SK-N-MC (cell line): ENCODE measurements around the gene NHSL2.

Experiments
- DNase-seq: peaks from one replicate; pipeline ENCODE4 v3.0.0-alpha.2; 2011; ENCODE audit warnings: low read depth, low spot score
- H3K27ac ChIP-seq: fragments of 200-600 bp; sonication (generic); 2 replicates; pipeline ENCODE4 v1.5.1; 2016; ENCODE audit warnings: mixed run types
- H3K36me3 ChIP-seq: fragments of 200-600 bp; sonication (generic); 2 replicates; pipeline ENCODE4 v1.6.1; 2017; ENCODE audit warnings: antibody characterized with exemption, low read length, mixed read lengths; ENCODE audit not compliant: insufficient read depth
- H3K4me3 ChIP-seq: fragments of 200-600 bp; sonication (generic); 2 replicates; pipeline ENCODE4 v1.5.1; 2016
- H3K9ac ChIP-seq: fragments of 200-600 bp; sonication (generic); 2 replicates; pipeline ENCODE4 v1.8.0; 2017; ENCODE audit warnings: mixed run types, mixed read lengths; ENCODE audit not compliant: insufficient read length
- H3K9me3 ChIP-seq: fragments of 200-600 bp; sonication (generic); 2 replicates; pipeline ENCODE4 v1.6.1; 2017; ENCODE audit warnings: low read depth, mild to moderate bottlenecking, antibody characterized with exemption, low read length, moderate library complexity, mixed read lengths
- EZH2 ChIP-seq: fragments of 200-600 bp; sonication (generic); IDR thresholded peaks from one replicate; pipeline ENCODE4 v1.6.1; 2017; ENCODE audit warnings: antibody characterized with exemption
- FOXP2 ChIP-seq: optimal IDR thresholded peaks from 2 replicates; pipeline ENCODE3; 2011; ENCODE audit warnings: mild to moderate bottlenecking, moderate library complexity; ENCODE audit not compliant: insufficient read depth; ENCODE audit errors: extremely low read length, control extremely low read depth
- POLR2AphosphoS5 ChIP-seq: IDR thresholded peaks from 2 replicates; pipeline ENCODE4 v1.6.1; 2012; ENCODE audit warnings: mild to moderate bottlenecking, low read depth, low read length, borderline replicate concordance

The NHSL2 gene

DNA sequence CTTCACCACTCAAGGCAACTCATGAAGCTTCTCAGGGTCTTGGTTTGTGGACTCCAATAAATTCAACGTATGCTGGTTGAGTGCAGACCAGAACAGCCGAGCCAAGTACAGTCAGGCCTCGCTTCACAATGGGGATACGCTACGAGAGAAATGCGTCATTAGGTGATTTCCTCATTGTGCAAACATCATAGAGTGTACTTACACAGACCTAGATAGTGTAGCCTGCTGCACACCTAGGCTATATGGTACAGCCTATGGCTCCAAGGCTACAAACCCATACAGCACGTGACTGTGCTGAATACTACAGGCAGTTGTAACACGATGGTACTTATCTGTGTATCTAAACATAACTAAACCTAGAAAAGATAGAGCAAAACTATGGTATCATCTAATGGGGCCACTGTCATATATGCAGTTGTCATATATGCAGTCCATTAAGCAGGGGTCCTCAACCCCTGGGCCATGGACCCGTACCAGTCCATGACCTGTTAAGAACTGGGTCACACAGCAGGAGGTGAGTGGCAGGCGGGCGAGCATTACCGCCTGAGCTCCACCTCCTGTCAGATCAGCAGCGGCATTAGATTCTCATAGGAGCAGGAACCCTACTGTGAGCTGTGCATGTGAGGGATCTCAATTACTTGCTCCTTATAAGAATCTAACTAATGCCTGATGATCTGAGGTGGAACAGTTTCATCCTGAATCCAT lies 189.6 kb downstream of the NHSL2 start:
- Histone ChIP-seq H3K4me3 (no peak overlapping the region), H3K9me3 (no peaks in the 10 kb centered on the region), H3K36me3 (no peaks in the 10 kb centered on the region), H3K27ac (no peak overlapping the region), H3K9ac (no peak overlapping the region)
- TF ChIP-seq FOXP2 (no peak), POLR2AphosphoS5 (no peak), EZH2 (no peak)
- no peak for DNase-seq

DNA sequence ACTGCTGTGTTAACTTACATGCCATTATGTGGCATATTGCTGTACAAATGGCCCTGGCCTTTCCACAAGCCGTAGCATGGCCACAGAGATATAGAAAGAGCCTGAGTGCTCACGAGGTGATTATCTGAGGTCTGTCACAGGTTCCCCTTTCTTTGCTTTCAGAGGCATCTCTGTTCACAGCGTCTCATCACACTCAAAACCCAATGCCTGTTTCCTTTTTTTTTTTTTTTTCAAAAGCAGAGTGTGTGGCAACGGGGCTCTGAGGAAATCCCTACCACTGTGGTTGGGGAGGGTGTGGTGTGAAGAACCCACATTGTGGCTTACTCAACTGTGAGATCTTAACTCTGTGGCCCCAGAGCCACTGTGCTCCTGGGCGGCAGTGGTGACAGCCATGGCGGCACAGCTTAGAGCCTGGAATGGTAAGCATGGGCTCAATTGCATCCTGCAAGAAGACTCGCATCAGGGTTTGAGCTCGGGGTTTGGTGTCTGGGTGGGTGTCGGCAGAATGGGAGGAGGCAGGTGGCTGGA lies 190.2 kb downstream of the NHSL2 start:
- no peak for DNase-seq
- Histone ChIP-seq H3K4me3 (no peak overlapping the region), H3K27ac (no peak overlapping the region), H3K9ac (no peak overlapping the region), H3K9me3 (no peaks in the 10 kb centered on the region), H3K36me3 (no peaks in the 10 kb centered on the region)
- TF ChIP-seq FOXP2, result no peak
- TF ChIP-seq POLR2AphosphoS5, result no peak
- TF ChIP-seq EZH2, result no peak

DNA sequence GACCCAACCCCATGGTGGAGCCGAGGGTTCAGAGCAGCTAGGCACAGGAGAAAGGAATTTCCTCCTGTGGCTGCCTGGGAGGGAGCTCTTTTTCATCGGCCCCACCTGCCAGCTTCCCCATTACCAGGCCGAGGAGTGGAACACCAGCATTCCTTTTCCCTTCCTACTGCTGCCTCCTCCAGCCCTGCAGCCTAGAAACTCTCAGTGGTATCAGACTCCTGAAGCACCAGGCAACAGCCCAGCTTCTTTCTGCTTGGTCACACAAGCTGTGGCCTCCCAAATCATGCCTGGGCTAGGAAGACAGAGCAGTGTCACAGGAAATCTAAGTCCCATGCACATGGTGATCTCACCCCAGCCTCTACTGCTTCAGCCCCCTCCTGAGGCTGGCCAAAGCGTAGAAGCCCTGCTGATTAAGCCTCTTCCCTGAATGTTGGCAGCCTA lies 191.0 kb downstream of the NHSL2 start:
- Histone ChIP-seq H3K27ac (no peak overlapping the region), H3K4me3 (no peak overlapping the region), H3K9me3 (no peaks in the 10 kb centered on the region)

DNA sequence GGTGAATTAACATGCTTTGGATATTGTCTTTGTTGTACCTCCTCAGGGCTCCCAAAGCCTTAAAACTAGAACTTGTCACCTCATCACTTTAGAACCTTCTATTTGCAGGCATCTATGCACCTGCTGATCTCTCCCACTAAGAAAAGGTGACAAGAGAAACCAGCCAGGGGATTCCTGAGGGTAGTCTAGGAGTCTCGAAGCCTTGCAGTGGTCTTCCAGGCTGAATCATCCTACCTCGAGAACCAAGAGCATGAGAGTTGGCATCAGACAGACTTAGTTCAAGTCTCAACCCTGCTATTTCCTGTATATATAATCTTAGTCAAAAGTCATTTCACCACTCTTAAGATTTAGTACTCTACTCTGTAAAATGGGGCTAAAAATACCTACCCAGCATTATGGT lies 191.5 kb downstream of the NHSL2 start:
- Histone ChIP-seq H3K9ac (no peak overlapping the region), H3K36me3 (no peaks in the 10 kb centered on the region), H3K4me3 (no peak overlapping the region), H3K9me3 (no peaks in the 10 kb centered on the region), H3K27ac (no peak overlapping the region)
- no peak for DNase-seq
- TF ChIP-seq POLR2AphosphoS5, result no peak
- TF ChIP-seq FOXP2, result no peak
- no peak for TF ChIP-seq EZH2

More for the DNA sequence above, 191.0 kb downstream of the NHSL2 start:
- no peak for DNase-seq
- no peak overlapping the region for H3K9ac ChIP-seq
- no peaks in the 10 kb centered on the region for H3K36me3 ChIP-seq
- TF ChIP-seq EZH2, result no peak
- TF ChIP-seq POLR2AphosphoS5, result no peak
- no peak for TF ChIP-seq FOXP2

DNA sequence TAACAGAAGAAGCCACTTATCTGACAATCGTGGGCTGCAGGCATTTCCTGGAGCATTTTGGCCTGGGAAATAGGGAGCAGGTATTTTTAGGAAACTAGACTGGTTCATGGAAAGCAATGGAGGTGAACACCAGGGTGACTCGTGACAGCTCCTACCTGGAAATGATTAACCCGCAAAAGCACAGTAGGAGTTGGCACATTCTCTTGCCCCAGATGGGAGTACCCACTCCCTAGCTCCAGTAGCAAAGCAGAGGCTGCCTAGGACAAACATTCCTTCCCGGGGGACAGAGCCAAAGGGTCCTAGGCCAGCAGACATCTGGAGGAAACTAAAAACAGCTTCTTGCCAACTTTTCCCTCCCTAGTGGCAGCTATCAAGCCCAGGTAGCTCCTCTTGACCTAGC lies 192.1 kb downstream of the NHSL2 start:
- no peak overlapping the region for H3K27ac ChIP-seq
- H3K9me3 ChIP-seq, result no peaks in the 10 kb centered on the region
- H3K36me3 ChIP-seq, result no peaks in the 10 kb centered on the region
- DNase-seq, result no peak
- H3K4me3 ChIP-seq, result no peak overlapping the region
- TF ChIP-seq POLR2AphosphoS5, result no peak
- no peak for TF ChIP-seq FOXP2
- no peak for TF ChIP-seq EZH2
- no peak overlapping the region for H3K9ac ChIP-seq

DNA sequence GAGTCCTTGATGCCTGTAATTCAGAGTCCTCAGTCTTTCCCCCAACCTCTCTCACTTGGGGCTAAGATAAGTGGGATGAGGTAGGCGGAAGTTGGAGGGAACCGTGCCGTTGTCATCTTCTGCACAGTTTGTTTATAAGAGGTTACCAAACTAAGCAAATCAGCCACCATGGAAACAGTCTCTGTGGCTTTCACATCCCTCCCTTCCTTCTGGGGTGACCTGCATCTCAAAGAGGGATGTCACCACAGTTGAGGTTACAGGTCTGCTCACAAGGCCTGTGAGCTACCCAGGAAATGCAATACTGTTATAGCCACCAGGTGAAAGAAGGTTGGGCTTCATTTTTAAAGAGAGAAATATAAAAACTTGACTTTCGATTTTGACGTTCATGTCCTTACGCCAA lies 194.8 kb downstream of the NHSL2 start:
- H3K9ac ChIP-seq, result no peak overlapping the region
- H3K36me3 ChIP-seq, result no peaks in the 10 kb centered on the region
- H3K4me3 ChIP-seq, result no peak overlapping the region
- TF ChIP-seq POLR2AphosphoS5 (no peak), FOXP2 (no peak), EZH2 (no peak)
- no peak overlapping the region for H3K27ac ChIP-seq
- no peak for DNase-seq
- H3K9me3 ChIP-seq, result no peaks in the 10 kb centered on the region

DNA sequence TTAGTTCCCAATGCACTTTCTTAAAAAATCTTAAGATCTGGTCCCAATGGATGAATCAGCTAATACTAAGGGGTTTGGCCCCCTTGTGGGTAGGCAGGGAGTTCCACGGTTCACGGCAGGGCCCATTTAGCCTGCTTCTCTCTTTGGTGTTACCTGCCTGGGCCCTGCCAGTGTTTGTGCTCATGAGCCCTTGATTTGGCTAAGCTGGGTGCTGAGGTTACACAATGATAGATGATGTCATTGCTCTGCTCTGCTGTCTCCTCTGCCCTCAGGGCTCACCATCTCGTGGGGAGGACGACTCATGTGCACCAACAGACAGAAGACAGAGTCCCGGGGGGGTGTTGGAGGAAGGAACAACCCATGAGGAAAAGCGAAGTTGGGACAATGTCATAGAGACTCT lies 196.7 kb downstream of the NHSL2 start:
- TF ChIP-seq EZH2, result no peak
- no peak for TF ChIP-seq POLR2AphosphoS5
- no peak for TF ChIP-seq FOXP2
- H3K9ac ChIP-seq, result no peak overlapping the region
- no peak overlapping the region for H3K27ac ChIP-seq
- H3K4me3 ChIP-seq, result no peak overlapping the region
- no peaks in the 10 kb centered on the region for H3K9me3 ChIP-seq
- DNase-seq, result no peak
- no peaks in the 10 kb centered on the region for H3K36me3 ChIP-seq

DNA sequence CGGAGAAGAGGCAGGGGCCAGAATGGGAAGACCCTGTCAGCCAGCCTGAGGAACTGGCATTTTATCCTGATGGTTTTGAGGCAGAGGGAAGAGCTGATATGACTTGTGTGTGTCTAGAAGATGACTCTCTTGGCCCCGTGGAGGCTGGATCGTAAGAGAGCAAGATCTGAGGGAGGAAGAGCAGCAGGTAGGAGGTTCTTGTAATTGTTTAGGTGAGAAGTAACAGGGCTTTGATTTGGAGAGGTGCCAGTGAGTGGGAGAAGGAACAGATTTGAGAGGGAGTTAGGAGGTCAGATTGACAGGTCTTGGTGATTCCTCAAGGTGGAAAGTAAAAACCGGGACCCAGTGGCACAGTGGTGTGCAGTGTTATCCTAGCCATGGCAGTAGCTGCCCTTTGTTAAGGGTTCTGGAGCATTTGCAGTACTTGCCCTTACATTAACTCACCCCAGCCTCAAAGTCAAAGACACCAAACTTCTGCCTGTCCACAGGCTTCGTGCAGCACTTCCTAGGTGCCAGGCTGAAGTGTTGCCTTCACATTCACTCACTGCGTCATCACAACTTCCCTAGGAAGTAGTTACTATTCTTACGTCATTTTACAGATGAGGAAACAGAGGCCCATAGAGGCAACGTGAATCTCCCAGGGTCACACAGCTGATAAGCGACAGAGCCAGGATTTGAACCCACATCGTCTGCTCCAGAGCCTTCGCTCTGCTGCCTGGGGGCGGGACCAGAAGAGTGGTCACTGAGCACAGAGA lies 197.4 kb downstream of the NHSL2 start:
- Histone ChIP-seq H3K27ac (no peak overlapping the region), H3K9me3 (no peaks in the 10 kb centered on the region), H3K4me3 (no peak overlapping the region), H3K9ac (no peak overlapping the region), H3K36me3 (no peaks in the 10 kb centered on the region)
- TF ChIP-seq POLR2AphosphoS5, result no peak
- no peak for TF ChIP-seq FOXP2
- no peak for TF ChIP-seq EZH2
- DNase-seq, result no peak
